Measurements from ENCODE around the gene KCNQ5.

DNA sequence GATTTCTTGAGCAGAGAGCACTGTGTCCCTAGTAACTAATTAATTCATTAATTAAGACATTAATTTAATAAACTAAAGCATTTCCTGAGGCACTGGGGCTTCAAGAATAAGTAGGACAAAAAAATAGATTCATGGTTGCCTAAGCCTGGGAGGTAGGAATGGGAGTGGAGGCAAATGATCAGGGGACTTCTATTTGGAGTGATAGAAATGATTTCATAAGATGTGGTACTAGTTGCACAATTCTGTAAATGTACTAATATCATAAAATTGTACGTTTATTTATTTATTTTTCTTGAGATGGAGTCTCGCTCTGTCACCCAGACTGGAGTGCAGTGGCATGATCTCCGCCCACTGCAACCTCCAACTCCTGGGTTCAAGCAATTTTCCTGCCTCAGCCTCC, 316.2 kb downstream of the KCNQ5 start:
- TF ChIP-seq, protein P1, sequence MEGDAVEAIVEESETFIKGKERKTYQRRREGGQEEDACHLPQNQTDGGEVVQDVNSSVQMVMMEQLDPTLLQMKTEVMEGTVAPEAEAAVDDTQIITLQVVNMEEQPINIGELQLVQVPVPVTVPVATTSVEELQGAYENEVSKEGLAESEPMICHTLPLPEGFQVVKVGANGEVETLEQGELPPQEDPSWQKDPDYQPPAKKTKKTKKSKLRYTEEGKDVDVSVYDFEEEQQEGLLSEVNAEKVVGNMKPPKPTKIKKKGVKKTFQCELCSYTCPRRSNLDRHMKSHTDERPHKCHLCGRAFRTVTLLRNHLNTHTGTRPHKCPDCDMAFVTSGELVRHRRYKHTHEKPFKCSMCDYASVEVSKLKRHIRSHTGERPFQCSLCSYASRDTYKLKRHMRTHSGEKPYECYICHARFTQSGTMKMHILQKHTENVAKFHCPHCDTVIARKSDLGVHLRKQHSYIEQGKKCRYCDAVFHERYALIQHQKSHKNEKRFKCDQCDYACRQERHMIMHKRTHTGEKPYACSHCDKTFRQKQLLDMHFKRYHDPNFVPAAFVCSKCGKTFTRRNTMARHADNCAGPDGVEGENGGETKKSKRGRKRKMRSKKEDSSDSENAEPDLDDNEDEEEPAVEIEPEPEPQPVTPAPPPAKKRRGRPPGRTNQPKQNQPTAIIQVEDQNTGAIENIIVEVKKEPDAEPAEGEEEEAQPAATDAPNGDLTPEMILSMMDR (IDR thresholded peaks at IDR 0.05; ENCODE audit: low read depth, low read length, poor library complexity, severe bottlenecking), result no peak
- no peak for TF ChIP-seq EZH2phosphoT487 (IDR thresholded peaks at IDR 0.05; ENCODE audit: borderline replicate concordance, low read length)

Measured in DOHH2 (cell line).